HG02943 (cell line): ENCODE measurements around the gene PRSS22.

ENCODE experiments used
- ATAC-seq: cut with Tn5 transposase; IDR thresholded peaks from one replicate; pipeline ENCODE4 v1.9.1; 2021; ENCODE audit warnings: mild to moderate bottlenecking, low read depth, moderate library complexity; ENCODE audit not compliant: unreplicated experiment

The PRSS22 gene

GRCh38 chr16:2881783-2882649 lies 24.0 kb upstream of the PRSS22 start:
- ATAC-seq = peak; percentile 1

DNA sequence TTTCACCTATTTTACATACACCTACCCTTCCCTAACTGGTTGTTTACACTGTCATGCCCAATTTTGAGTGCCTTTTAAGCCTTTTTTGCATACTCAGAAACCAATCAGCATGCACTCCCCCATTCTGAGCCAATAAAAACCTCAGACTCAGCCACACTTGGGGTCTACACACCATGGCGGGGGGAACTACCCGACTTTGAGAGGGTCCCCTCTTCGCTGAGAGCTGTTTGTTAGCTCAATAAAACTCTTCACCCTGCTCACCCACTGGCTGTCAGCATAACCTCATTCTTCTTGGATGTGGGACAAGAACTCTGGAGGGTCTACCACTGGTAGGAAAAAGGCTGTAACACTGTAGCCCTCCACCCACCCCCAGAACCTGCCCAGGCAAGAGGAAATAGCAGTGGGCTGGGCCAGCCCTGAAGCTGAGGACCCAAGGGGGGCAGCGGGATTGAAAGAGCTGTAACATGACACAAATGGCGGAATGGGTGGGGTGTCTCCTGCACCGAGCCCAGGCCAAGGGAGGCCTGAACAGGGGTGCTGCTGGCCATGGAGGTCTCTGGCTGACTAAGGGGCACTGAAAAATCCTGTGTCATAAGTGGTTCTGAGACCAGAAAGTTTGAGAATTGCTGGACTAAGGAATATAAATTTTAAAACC lies 22.0 kb upstream of the PRSS22 start:
- no peak for ATAC-seq

DNA sequence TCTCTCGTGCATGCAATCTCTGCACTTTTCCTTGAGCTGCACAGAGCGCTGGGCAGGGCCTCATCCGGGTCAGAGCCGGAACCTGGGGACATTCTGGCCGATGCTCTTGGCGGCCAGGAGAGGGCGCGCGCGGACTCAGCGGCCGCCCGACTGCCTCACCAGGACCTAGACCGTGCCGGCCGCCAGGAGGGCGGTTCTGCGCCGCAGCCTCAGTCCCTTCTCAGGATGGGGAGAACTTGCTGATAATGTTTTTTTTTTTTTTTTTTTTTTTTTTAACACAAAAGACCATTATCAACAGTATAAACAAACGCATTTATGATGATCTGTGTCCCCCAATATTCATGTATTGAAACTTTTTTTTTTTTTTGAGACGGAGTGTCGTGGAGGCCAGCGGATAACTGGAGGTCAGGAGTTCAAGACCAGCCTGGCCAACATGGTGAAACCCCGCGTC lies 17.0 kb upstream of the PRSS22 start:
- no peak for ATAC-seq

- no peak for ATAC-seq
Observed at GRCh38 chr16:2874032-2874911, 16.3 kb upstream of the PRSS22 start.

- ATAC-seq = no peak
Observed at GRCh38 chr16:2871926-2872325, 14.0 kb upstream of the PRSS22 start.

GRCh38 chr16:2867987-2868789 lies 10.2 kb upstream of the PRSS22 start:
- ATAC-seq = peak; percentile 81

- ATAC-seq = peak; percentile 7
Observed at GRCh38 chr16:2867661-2867986, 9.7 kb upstream of the PRSS22 start.

DNA sequence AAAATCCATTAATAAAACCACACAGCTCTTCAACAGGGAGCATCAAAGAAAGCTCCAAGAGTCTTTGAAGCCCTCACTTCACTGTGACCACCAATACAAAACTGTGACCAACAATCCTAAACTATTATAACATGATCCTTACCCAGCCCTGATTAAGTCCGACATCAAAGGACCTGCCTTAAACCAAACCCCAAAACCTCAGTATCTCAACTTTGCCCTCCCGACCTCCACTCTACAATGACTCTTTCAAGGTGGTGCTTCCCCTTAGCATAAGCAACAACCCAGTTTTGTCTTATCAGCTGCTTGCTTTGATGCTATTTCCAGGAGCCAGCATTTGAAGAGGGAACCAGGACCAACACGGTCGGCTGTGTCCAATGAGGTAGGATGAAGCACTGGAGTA lies 8.5 kb upstream of the PRSS22 start:
- ATAC-seq = no peak

GRCh38 chr16:2865651-2866050 lies 7.7 kb upstream of the PRSS22 start:
- no peak for ATAC-seq

GRCh38 chr16:2860826-2861567 lies 3.0 kb upstream of the PRSS22 start:
- no peak for ATAC-seq

GRCh38 chr16:2859686-2860265 lies 1.8 kb upstream of the PRSS22 start:
- no peak for ATAC-seq

DNA sequence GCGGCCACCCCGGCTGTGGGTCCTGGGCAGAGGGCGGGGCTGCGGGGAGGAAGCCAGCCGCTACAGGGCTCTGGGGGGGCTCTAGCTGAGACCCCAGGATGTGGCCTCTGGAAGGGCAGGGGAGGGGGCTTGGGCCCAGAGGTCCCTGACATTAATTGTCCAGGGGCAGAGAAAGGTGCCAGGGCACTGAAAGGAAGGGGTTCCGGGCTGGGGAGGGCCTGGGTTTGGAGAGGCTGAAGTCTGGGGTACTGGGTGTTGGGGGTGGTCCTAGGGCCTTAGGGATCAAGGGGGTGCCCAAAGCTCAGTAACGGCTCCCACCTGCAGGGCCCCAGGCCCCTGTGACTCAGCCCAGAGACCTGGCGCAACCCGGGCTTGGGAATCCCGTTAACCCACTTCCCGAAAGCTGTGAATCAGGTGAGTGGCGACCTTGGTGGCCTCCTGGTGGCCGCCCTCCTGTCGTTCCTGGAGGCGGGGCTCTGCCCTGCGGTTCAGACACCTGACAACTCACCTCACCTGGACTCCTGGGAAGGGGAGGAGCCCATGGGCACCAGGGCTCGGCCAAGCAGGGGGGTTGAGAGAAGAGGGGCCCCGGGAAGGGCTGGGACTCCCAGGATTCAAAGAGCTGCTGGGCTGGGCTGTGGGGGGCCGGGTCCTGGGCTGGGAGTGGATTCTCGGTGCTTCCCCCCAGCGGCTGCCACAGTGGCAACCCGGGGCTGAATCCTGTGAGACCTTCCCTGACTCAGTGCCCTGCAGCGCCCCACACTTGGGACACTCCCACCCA lies 465 bp upstream of the PRSS22 start:
- no peak for ATAC-seq

GRCh38 chr16:2856686-2857450 lies 1.1 kb downstream of the PRSS22 start:
- ATAC-seq = no peak

GRCh38 chr16:2856061-2856670 lies 1.8 kb downstream of the PRSS22 start:
- ATAC-seq = no peak

- ATAC-seq = no peak
Observed at GRCh38 chr16:2855536-2855935, 2.4 kb downstream of the PRSS22 start.

DNA sequence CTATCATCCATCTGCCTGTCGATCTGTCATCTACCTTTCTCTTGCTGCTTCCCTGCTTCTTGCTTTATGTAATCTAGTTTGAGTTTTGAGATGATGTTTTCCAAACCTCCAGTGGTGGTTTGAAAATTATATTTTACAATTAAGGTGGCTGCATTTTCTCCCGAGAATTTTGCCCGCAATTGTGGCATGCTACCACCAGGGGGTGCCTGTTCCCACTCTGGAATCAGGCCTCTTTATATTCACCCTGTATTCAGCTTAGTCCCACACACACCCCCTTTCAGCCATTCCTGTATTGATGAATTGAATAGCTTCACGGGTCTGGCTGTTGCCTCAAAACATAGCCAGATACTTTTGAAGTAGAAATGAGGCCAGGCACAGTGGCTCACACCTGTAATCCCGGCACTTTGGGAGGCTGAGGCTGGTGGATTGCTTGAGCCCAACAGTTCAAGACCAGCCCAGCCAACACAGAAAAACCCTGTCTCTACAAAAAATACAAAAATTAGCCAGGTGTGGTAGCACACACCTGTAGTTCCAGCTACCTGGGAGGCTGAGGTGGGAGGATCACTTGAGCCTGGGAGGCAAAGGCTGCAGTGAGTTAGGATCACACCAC lies 3.2 kb downstream of the PRSS22 start:
- no peak for ATAC-seq

DNA sequence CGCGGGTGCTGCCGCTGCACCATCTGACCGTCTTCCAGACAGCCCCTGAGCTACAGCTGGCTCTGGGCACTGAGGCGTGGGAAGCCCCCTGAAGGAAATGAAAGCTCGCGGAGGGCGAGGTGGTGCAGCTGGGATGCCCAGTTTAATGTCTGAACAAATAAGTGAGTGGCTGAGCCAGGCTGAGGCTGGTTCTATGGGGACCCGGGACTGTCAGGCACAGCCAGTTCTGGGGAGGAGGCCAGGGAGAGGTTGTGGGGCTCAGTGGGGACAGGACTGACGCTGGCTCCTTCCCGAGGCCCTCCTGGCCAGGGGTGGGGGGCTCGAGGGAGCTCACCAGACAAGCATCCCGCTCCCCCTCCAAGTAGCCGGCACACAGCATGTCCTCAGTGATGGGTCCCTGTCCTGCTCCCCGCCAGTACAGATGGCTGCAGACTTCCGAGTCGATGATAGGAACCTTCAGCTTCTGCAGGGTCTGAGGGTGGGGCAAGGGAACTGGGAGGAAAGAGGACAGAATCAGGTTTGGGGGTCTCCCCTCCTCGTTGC lies 4.4 kb downstream of the PRSS22 start:
- ATAC-seq = no peak
